Measurements from ENCODE around the gene ROPN1L.

The ROPN1L gene

DNA sequence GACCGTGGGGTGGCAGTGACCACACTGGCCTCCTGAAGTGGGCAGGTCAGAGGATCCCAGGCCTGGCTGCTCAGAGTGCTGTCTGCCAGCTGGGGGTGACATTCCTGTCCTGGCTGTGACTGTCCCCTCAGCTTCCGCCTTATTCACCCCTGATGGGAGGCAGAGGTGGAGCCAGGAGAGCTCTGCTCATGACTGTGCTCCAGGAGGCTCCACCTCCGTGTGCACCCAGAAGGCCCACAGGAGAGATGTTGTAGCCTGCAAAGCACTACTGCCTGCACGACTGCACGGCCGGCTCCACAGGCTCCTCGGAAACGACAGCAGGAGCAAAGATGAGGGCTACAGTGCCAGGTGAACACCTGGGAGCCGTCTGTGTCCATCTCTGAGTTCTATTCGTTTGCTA lies 60.9 kb downstream of the ROPN1L start:
- TF ChIP-seq SIN3A (IDR thresholded peaks at IDR 0.05; ENCODE audit: borderline replicate concordance, insufficient read depth, low read length) (no peak), TAF1 (IDR thresholded peaks at IDR 0.05; ENCODE audit: borderline replicate concordance, insufficient read depth, low read length) (no peak)

DNA sequence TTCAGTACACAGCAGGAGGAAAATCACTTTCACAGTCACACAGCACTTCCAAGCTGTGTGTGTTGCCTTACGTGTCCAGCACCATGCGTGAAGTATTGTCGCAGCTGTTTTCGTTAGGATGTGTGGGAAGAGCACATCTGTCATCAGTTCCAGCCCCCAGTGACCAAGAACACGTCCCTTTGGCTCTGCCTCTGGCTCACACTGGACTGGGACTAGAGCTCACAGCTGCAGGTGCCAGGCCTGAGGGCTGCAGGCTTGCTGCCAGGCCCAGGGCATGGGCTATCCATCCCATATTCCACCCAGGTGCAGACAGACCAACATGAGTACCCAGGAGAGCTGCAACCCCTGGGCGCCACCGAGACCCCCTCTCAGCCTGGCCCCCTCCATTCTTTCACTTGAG lies 61.6 kb downstream of the ROPN1L start:
- TF ChIP-seq TAF1 (IDR thresholded peaks at IDR 0.05; ENCODE audit: borderline replicate concordance, insufficient read depth, low read length) (no peak), SIN3A (IDR thresholded peaks at IDR 0.05; ENCODE audit: borderline replicate concordance, insufficient read depth, low read length) (no peak), POLR2AphosphoS5 (IDR thresholded peaks at IDR 0.05; ENCODE audit: low read depth, low read length) (no peak), FOXP2 (optimal IDR thresholded peaks at IDR 0.05; ENCODE audit: borderline replicate concordance, extremely low read depth, extremely low read length, insufficient read depth) (no peak)
- TF ChIP-seq, protein P1, sequence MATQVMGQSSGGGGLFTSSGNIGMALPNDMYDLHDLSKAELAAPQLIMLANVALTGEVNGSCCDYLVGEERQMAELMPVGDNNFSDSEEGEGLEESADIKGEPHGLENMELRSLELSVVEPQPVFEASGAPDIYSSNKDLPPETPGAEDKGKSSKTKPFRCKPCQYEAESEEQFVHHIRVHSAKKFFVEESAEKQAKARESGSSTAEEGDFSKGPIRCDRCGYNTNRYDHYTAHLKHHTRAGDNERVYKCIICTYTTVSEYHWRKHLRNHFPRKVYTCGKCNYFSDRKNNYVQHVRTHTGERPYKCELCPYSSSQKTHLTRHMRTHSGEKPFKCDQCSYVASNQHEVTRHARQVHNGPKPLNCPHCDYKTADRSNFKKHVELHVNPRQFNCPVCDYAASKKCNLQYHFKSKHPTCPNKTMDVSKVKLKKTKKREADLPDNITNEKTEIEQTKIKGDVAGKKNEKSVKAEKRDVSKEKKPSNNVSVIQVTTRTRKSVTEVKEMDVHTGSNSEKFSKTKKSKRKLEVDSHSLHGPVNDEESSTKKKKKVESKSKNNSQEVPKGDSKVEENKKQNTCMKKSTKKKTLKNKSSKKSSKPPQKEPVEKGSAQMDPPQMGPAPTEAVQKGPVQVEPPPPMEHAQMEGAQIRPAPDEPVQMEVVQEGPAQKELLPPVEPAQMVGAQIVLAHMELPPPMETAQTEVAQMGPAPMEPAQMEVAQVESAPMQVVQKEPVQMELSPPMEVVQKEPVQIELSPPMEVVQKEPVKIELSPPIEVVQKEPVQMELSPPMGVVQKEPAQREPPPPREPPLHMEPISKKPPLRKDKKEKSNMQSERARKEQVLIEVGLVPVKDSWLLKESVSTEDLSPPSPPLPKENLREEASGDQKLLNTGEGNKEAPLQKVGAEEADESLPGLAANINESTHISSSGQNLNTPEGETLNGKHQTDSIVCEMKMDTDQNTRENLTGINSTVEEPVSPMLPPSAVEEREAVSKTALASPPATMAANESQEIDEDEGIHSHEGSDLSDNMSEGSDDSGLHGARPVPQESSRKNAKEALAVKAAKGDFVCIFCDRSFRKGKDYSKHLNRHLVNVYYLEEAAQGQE (IDR thresholded peaks at IDR 0.05; ENCODE audit: insufficient read depth in 1 of 2, low read depth in 2 of 2, low read length in 2 of 2) = no peak

DNA sequence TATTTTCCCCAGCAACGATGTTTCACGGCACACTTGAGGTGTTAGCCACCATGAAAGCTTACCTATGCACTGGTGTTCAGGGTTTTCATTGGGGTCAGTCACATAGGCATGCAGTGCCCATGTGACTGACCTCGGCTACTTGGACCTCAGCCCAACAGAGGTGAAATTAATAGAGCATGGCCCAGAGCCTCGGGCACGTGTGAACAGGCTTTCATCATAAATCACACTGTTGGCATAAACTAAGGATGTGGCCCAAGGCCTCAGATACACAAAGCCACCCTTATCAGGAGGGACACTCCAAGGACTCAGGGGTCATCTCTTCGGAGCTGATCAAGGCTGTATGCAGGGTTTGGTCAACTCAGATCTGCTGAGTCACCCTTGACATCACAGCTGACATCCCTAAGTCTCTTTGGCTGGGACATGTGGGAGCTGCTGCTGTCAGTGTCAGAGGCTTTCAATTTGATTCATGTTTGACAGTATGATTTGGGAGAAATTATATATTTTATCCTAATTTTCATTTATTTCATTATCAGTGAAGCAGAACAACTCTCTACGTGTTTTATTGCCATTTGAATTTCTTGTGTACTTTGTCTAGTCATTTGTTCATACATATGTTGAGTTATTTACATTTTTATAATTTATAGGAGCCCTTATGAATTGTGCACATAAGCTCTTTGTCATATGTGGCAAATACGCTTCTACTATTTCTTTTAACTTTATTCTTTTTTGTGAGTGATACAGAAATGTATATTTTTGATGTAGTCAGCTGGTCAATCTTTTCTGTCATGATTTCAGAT lies 62.5 kb downstream of the ROPN1L start:
- TF ChIP-seq SIN3A (IDR thresholded peaks at IDR 0.05; ENCODE audit: borderline replicate concordance, insufficient read depth, low read length) (no peak), TAF1 (IDR thresholded peaks at IDR 0.05; ENCODE audit: borderline replicate concordance, insufficient read depth, low read length) (no peak), FOXP2 (optimal IDR thresholded peaks at IDR 0.05; ENCODE audit: borderline replicate concordance, extremely low read depth, extremely low read length, insufficient read depth) (no peak), POLR2AphosphoS5 (IDR thresholded peaks at IDR 0.05; ENCODE audit: low read depth, low read length) (no peak)
- TF ChIP-seq, protein P1 (IDR thresholded peaks at IDR 0.05; ENCODE audit: insufficient read depth in 1 of 2, low read depth in 2 of 2, low read length in 2 of 2) = no peak

DNA sequence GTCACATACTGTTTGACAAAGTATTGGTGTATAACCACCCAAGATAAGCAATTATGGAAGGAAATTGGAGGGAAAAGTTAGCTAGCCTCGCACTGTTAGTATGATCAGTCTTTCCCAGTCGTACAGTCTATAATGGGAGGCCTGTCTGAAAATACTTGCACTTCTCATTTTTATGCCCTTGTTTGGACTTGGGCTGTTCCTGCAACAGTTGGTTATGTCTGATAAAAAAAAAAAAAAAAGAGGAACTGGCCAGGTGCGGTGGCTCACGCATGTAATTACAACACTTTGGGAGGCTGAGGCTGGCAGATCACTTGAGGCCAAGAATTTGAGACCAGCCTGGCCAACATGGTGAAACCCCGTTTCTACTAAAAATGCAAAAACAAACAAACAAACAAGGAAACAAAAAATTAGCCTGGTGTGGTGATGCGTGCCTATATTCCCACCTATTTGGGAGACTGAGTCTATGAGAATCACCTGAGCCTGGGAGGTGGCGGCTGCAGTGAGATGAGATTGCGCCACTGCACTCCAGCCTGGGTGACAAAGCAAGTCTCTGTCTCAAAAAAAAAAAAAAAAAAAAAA lies 63.9 kb downstream of the ROPN1L start:
- TF ChIP-seq SIN3A (IDR thresholded peaks at IDR 0.05; ENCODE audit: borderline replicate concordance, insufficient read depth, low read length) (no peak), POLR2AphosphoS5 (IDR thresholded peaks at IDR 0.05; ENCODE audit: low read depth, low read length) (no peak), FOXP2 (optimal IDR thresholded peaks at IDR 0.05; ENCODE audit: borderline replicate concordance, extremely low read depth, extremely low read length, insufficient read depth) (no peak), TAF1 (IDR thresholded peaks at IDR 0.05; ENCODE audit: borderline replicate concordance, insufficient read depth, low read length) (no peak)
- TF ChIP-seq, protein P1 (IDR thresholded peaks at IDR 0.05; ENCODE audit: insufficient read depth in 1 of 2, low read depth in 2 of 2, low read length in 2 of 2) = no peak

DNA sequence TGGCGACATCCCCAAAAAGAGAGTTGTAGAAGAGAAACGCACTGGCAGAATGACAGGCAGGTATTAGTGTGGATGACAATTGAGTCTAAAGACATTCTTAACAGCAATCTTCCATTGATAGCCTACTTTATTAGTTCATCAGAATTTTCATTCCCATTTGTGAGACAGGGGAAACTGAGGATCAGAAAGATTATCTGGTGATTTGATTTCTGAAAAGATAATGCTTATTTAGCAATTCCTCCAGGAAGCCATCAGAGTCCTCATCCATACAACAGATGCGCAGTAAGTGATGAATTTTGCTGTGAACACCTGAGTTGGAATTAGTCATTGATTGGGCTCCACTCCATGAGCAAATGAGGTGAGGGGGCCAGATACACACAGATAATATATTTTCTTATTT lies 64.9 kb downstream of the ROPN1L start:
- TF ChIP-seq POLR2AphosphoS5 (IDR thresholded peaks at IDR 0.05; ENCODE audit: low read depth, low read length) (no peak), SIN3A (IDR thresholded peaks at IDR 0.05; ENCODE audit: borderline replicate concordance, insufficient read depth, low read length) (no peak), TAF1 (IDR thresholded peaks at IDR 0.05; ENCODE audit: borderline replicate concordance, insufficient read depth, low read length) (no peak), FOXP2 (optimal IDR thresholded peaks at IDR 0.05; ENCODE audit: borderline replicate concordance, extremely low read depth, extremely low read length, insufficient read depth) (no peak)
- TF ChIP-seq, protein P1 (IDR thresholded peaks at IDR 0.05; ENCODE audit: insufficient read depth in 1 of 2, low read depth in 2 of 2, low read length in 2 of 2) = no peak

All from PFSK-1 (cell line).